Heart left ventricle (tissue), 16 donors: ENCODE data around the gene AP3B1. TPM values are rescaled to one million over a fixed set of nuclear protein-coding genes. Genes with fewer than 3 reads are reported as not detected.

ENCODE experiments used
- ATAC-seq, 4 donors: fragments of 200-7000 bp; cut with Tn5 transposase; one replicate each; pipeline ENCODE4 v1.9.1; 2020 to 2022; ENCODE audit warnings: moderate library complexity in 4 of 4, mild to moderate bottlenecking in 3 of 4, moderate number of reproducible peaks in 1 of 4
- DNase-seq, 5 donors: peaks; one replicate each; pipeline ENCODE4 v3.0.0-alpha.2; 2020
- H3K27ac ChIP-seq, 12 donors: fragments of 200-600 bp; sonication (generic) in 4 of 12; one replicate each; pipeline versions ENCODE4 v1.5.0 to v1.8.0; 2016 to 2022; ENCODE audit warnings: mild to moderate bottlenecking in 2 of 12
- H3K27me3 ChIP-seq, 9 donors: fragments of 200-600 bp; sonication (generic) in 2 of 9; one replicate each; pipeline versions ENCODE4 v1.5.1 to v1.8.0; 2016 to 2022; ENCODE audit warnings: mild to moderate bottlenecking in 3 of 9
- H3K36me3 ChIP-seq, 9 donors: fragments of 200-600 bp; sonication (generic) in 2 of 9; one replicate each; pipeline versions ENCODE4 v1.5.0 to v1.8.0; 2018 to 2022; ENCODE audit warnings: mild to moderate bottlenecking in 2 of 9
- H3K4me1 ChIP-seq, 12 donors: fragments of 200-600 bp; sonication (generic) in 4 of 12; one replicate each; pipeline versions ENCODE4 v1.5.0 to v1.8.0; 2016 to 2022; ENCODE audit warnings: mild to moderate bottlenecking in 3 of 12
- H3K4me3 ChIP-seq, 12 donors: fragments of 200-600 bp; sonication (generic) in 4 of 12; one replicate each; pipeline versions ENCODE4 v1.5.0 to v1.8.0; 2017 to 2022; ENCODE audit warnings: mild to moderate bottlenecking in 9 of 12, moderate library complexity in 4 of 12
- H3K9me3 ChIP-seq, 12 donors: fragments of 200-600 bp; sonication (generic) in 4 of 12; one replicate each; pipeline versions ENCODE4 v1.5.0 to v1.8.0; 2016 to 2022; ENCODE audit warnings: mild to moderate bottlenecking in 1 of 12
- CTCF ChIP-seq, 12 donors: fragments of 200-600 bp; sonication (generic) in 4 of 12; IDR thresholded peaks; one replicate each; pipeline versions ENCODE4 v1.5.0 to v1.8.0; 2018 to 2022; ENCODE audit warnings: antibody characterized with exemption in 12 of 12, mild to moderate bottlenecking in 5 of 12
- POLR2A ChIP-seq, 2 donors: fragments of 450-650 bp; IDR thresholded peaks; one replicate each; pipeline ENCODE4 v1.6.1; 2017; ENCODE audit warnings: antibody characterized with exemption in 2 of 2, mild to moderate bottlenecking in 2 of 2, moderate library complexity in 2 of 2
- WGBS, 4 donors: extraction: QIAGEN DNeasy Blood & Tissue Kit in 2 of 4; methylation state at CpG; one replicate each; pipeline versions ENCODE4 v1.1.5 to v1.1.7; 2013 to 2018; 5-methylcytosine and 5-hydroxymethylcytosine counted together
- intact Hi-C, 10 donors: fragments of 100-400 bp; cut with DNase I; formaldehyde crosslinking; loops; one replicate each; pipeline versions ENCODE4 v1.11.1 to v1.14.2; 2022
- polyA plus RNA-seq, 2 donors: library from polyadenylated mRNA; stranded (reverse); fragments of 200-250 nt; gene quantifications; one replicate each; pipeline ENCODE4 v1.2.3, GENCODE V29; 2013
- total RNA-seq, 9 donors: library from RNA; depleted of rRNA in 2 of 9; stranded (reverse); fragments of >200 nt in 2 of 9; fragmentation: NEBNext Ultra II Directional in 3 of 9; extraction: Animal tissue kit (Norgen Biotek cat#: 25700) in 3 of 9; gene quantifications; one replicate each; pipeline versions ENCODE4 v1.1.0 to v1.2.4, GENCODE V29; 2016 to 2023
- donor health status: ischemic (EF 13 %, LVEDD 7.1; RV severe dilation, severe dysfunction).
- donor health status: healthy with polysubstance abuse.
- donor health status: DM: no; HTN: yes; CAD: no.
- donor health status: DM: no; HTN: no; CAD: no.
- donor health status: ischemic (EF 25% LVEDD 6.9; RV normal size, moderate dysfunction).
- donor health status: ischemic (EF 25% LVEDD 5.7; RV mildly dilated, moderate dysfunction).
- donor health status: healthy.
- donor health status: DM: yes; HTN: yes; CAD: no.
- donor health status: ischemic (EF 35%, LVEDD 5.7; RV mildly dilated, moderate dysfunction).
- donor health status: nonischemic (EF 11% LVEDD 7.7; RV severe dilation, severe dysfunction).
- donor health status: DM: yes; HTN: yes; CAD: no.
- donor health status: PGD.
- donor health status: ischemic (EF 29% LVEDD 5.4; RV normal size, mild dysfunction).
- donor health status: nonischemic (EF 23%, LVEDD 6.1; RV moderate dilation, normal function).

AP3B1 gene
- total and polyA plus RNA-seq, 11 donors: 14.4 to 33.7 (median 25.2) TPM

- intact Hi-C loops: no loop called here
- ATAC-seq: no peak
- no peak for DNase-seq
- H3K4me1 ChIP-seq: peaks cover 0 to 20% (median 14%) of the 10 kb centered on the region in 12 donors
- no peak overlapping the region for H3K4me3 ChIP-seq
- H3K36me3 ChIP-seq: no peaks in the 10 kb centered on the region
- no peak overlapping the region for H3K27ac ChIP-seq
- no peak for TF ChIP-seq CTCF (IDR thresholded peaks at IDR 0.05)
- TF ChIP-seq POLR2A (IDR thresholded peaks at IDR 0.05): no peak
- peaks cover 0 to 2% (median 0%) of the 10 kb centered on the region in 12 donors for H3K9me3 ChIP-seq
- H3K27me3 ChIP-seq: peaks cover 13 to 69% (median 36%) of the 10 kb centered on the region in 9 donors
Measured at GRCh38 chr5:77974576-77974975, 319.9 kb downstream of the AP3B1 start.

GRCh38 chr5:77973253-77973609, 321.3 kb downstream of the AP3B1 start:
- Histone ChIP-seq H3K36me3 (no peaks in the 10 kb centered on the region), H3K27ac (no peak overlapping the region), H3K9me3 (peaks cover 0 to 2% (median 0%) of the 10 kb centered on the region in 12 donors), H3K27me3 (peaks cover 13 to 81% (median 43%) of the 10 kb centered on the region in 9 donors), H3K4me3 (peak overlapping the region in 10 of 12 donors; percentile 20 to 55 (median 41)), H3K4me1 (peaks cover 0 to 20% (median 14%) of the 10 kb centered on the region in 12 donors)
- DNase-seq: no peak
- intact Hi-C loops: no loop called here
- WGBS, 4 donors: 4 to 6% (median 6%) methylated on average over 12 to 19 of the region's 19 CpGs
- no peak for TF ChIP-seq CTCF (IDR thresholded peaks at IDR 0.05)
- no peak for TF ChIP-seq POLR2A (IDR thresholded peaks at IDR 0.05)
- peak in 1 of 4 donors; percentile 54 for ATAC-seq

- WGBS, 4 donors: 2 to 5% (median 3%) methylated on average over 23 to 57 of the region's 57 CpGs
- intact Hi-C loops: no loop called here
- Histone ChIP-seq H3K27me3 (peaks cover 13 to 85% (median 44%) of the 10 kb centered on the region in 9 donors), H3K36me3 (no peaks in the 10 kb centered on the region), H3K9me3 (peaks cover 0 to 2% (median 0%) of the 10 kb centered on the region in 12 donors), H3K27ac (no peak overlapping the region), H3K4me3 (peak overlapping the region; percentile 7 to 55 (median 40)), H3K4me1 (peaks cover 0 to 20% (median 14%) of the 10 kb centered on the region in 12 donors)
- TF ChIP-seq POLR2A (IDR thresholded peaks at IDR 0.05): no peak
- peak in 2 of 12 donors; percentile 3 to 25 for TF ChIP-seq CTCF (IDR thresholded peaks at IDR 0.05)
- ATAC-seq (peak in 2 of 4 donors; percentile 27 to 54), DNase-seq (no peak)
Measured at GRCh38 chr5:77972469-77973252, 321.8 kb downstream of the AP3B1 start.

GRCh38 chr5:77971776-77972468, 322.6 kb downstream of the AP3B1 start:
- Histone ChIP-seq H3K27ac (no peak overlapping the region), H3K27me3 (peaks cover 13 to 81% (median 44%) of the 10 kb centered on the region in 9 donors), H3K9me3 (peaks cover 0 to 2% (median 0%) of the 10 kb centered on the region in 12 donors), H3K4me3 (peak overlapping the region in 10 of 12 donors; percentile 20 to 55 (median 41)), H3K36me3 (no peaks in the 10 kb centered on the region), H3K4me1 (peaks cover 0 to 20% (median 14%) of the 10 kb centered on the region in 12 donors)
- intact Hi-C loops: no loop called here
- TF ChIP-seq CTCF (IDR thresholded peaks at IDR 0.05) (no peak), POLR2A (IDR thresholded peaks at IDR 0.05) (no peak)
- ATAC-seq (no peak), DNase-seq (no peak)
- WGBS, 4 donors: 16 to 45% (median 31%) methylated on average over 16 of the region's 16 CpGs
